ACC112 (cell line): ENCODE measurements around the gene CCR7.
A peak's percentile ranks its signal among the peaks of the same experiment; 100 is the strongest.
"Not testable (repeated sequence)": the region's sequence is repeated elsewhere in the genome, so short reads cannot be mapped to it uniquely, and the experiment has no call there.

Experiments used
- H2AFZ ChIP-seq: fragments of 200-600 bp; sonication (generic); one replicate; pipeline ENCODE4 v1.6.0; 2017; ENCODE audit warnings: antibody characterized with exemption, low read length; ENCODE audit not compliant: unreplicated experiment
- H3K27ac ChIP-seq: fragments of 200-600 bp; sonication (generic); 2 replicates; pipeline ENCODE4 v1.5.1; 2014; ENCODE audit warnings: low read depth, mild to moderate bottlenecking, antibody characterized with exemption, low read length, moderate library complexity
- H3K27me3 ChIP-seq: fragments of 200-600 bp; sonication (generic); 2 replicates; pipeline ENCODE4 v1.6.1; 2014; ENCODE audit warnings: mild to moderate bottlenecking, antibody characterized with exemption, low read length, moderate library complexity, mixed read lengths; ENCODE audit not compliant: insufficient read depth
- H3K36me3 ChIP-seq: fragments of 200-600 bp; sonication (generic); 2 replicates; pipeline ENCODE4 v1.6.1; 2016; ENCODE audit warnings: mild to moderate bottlenecking, antibody characterized with exemption, low read length, moderate library complexity, mixed read lengths; ENCODE audit not compliant: insufficient read depth
- H3K4me1 ChIP-seq: fragments of 200-600 bp; sonication (generic); one replicate; pipeline ENCODE4 v1.6.1; 2016; ENCODE audit warnings: low read length, mixed read lengths; ENCODE audit not compliant: insufficient read depth, unreplicated experiment, control insufficient read depth
- H3K4me3 ChIP-seq: fragments of 200-600 bp; sonication (generic); 2 replicates; pipeline ENCODE4 v1.5.1; 2014; ENCODE audit warnings: mild to moderate bottlenecking, low read depth, low read length
- H3K79me2 ChIP-seq: fragments of 200-600 bp; sonication (generic); one replicate; pipeline ENCODE4 v1.6.0; 2016; ENCODE audit warnings: low read length; ENCODE audit not compliant: control insufficient read depth, unreplicated experiment, insufficient read depth

The CCR7 gene

GRCh38 chr17:40547785-40548478 lies 17.3 kb downstream of the CCR7 start:
- Histone ChIP-seq H2AFZ (no peak overlapping the region), H3K4me3 (no peak overlapping the region), H3K27ac (peak overlapping the region; percentile 100), H3K27me3 (no peaks in the 10 kb centered on the region), H3K79me2 (peaks cover 6% of the 10 kb centered on the region), H3K4me1 (peaks cover 62% of the 10 kb centered on the region), H3K36me3 (no peaks in the 10 kb centered on the region)

DNA sequence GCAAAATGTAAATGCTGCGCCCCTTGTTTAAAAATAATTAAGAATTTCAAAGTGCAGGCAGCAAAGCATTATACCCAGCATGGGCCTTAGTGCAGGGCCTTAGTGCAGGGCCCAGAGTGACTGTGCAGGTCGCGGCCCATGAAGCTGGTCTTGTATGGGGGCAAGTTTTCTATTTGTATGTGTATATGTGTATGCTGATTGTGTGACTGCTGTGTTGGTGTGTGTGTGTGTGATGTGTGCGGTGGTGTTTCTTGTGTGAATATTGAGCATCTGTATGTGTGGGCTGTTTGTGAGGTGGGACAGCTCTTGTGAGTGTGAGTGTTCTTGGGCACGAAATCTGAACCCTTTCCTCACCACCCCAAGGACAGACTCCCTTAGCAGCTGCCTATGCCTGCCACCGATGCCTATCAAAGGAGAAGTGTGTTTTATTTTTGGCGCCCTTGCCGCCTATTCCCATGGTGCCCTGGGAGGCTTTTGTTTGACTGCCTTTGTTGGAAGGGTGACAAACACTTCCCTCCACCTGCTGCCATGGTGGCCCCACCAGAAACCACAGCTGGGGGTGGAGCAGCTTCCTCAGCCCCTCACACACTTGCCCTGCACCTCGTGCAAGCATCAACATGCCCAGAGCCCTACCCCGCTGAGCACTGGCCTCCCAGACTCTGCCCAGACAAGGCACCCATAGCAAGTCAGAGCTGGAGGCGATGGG lies 18.0 kb downstream of the CCR7 start:
- H3K4me1 ChIP-seq, result peaks cover 60% of the 10 kb centered on the region
- no peaks in the 10 kb centered on the region for H3K27me3 ChIP-seq
- H2AFZ ChIP-seq, result no peak overlapping the region
- peak overlapping the region; percentile 100 for H3K27ac ChIP-seq
- H3K4me3 ChIP-seq, result no peak overlapping the region
- H3K36me3 ChIP-seq, result no peaks in the 10 kb centered on the region
- H3K79me2 ChIP-seq, result no peaks in the 10 kb centered on the region

GRCh38 chr17:40546497-40546896 lies 18.8 kb downstream of the CCR7 start:
- H3K27me3 ChIP-seq, H3K4me3 ChIP-seq, H2AFZ ChIP-seq, H3K36me3 ChIP-seq, H3K79me2 ChIP-seq: not testable (repeated sequence)
- Histone ChIP-seq H3K27ac (peak overlapping the region; percentile 100; the same call in 1 of the 2 replicates), H3K4me1 (peaks cover 63% of the 10 kb centered on the region)

GRCh38 chr17:40545660-40546059 lies 19.6 kb downstream of the CCR7 start:
- Histone ChIP-seq H2AFZ (no peak overlapping the region), H3K4me3 (no peak overlapping the region), H3K4me1 (peaks cover 58% of the 10 kb centered on the region), H3K79me2 (no peaks in the 10 kb centered on the region), H3K27me3 (no peaks in the 10 kb centered on the region), H3K36me3 (no peaks in the 10 kb centered on the region), H3K27ac (no peak overlapping the region)

GRCh38 chr17:40542558-40543411 lies 22.5 kb downstream of the CCR7 start:
- no peak overlapping the region for H3K4me3 ChIP-seq
- no peak overlapping the region for H2AFZ ChIP-seq
- H3K4me1 ChIP-seq, result peaks cover 38% of the 10 kb centered on the region
- no peaks in the 10 kb centered on the region for H3K27me3 ChIP-seq
- H3K27ac ChIP-seq, result peak overlapping the region; percentile 96
- H3K36me3 ChIP-seq, result no peaks in the 10 kb centered on the region
- no peaks in the 10 kb centered on the region for H3K79me2 ChIP-seq

- no peaks in the 10 kb centered on the region for H3K79me2 ChIP-seq
- no peaks in the 10 kb centered on the region for H3K27me3 ChIP-seq
- H3K4me3 ChIP-seq, result no peak overlapping the region; the same call in 1 of the 2 replicates
- no peaks in the 10 kb centered on the region for H3K36me3 ChIP-seq
- H3K27ac ChIP-seq, result peak overlapping the region; percentile 96
- H2AFZ ChIP-seq, result no peak overlapping the region
- H3K4me1 ChIP-seq, result peaks cover 35% of the 10 kb centered on the region
Measured at GRCh38 chr17:40541873-40542557, 23.3 kb downstream of the CCR7 start.

DNA sequence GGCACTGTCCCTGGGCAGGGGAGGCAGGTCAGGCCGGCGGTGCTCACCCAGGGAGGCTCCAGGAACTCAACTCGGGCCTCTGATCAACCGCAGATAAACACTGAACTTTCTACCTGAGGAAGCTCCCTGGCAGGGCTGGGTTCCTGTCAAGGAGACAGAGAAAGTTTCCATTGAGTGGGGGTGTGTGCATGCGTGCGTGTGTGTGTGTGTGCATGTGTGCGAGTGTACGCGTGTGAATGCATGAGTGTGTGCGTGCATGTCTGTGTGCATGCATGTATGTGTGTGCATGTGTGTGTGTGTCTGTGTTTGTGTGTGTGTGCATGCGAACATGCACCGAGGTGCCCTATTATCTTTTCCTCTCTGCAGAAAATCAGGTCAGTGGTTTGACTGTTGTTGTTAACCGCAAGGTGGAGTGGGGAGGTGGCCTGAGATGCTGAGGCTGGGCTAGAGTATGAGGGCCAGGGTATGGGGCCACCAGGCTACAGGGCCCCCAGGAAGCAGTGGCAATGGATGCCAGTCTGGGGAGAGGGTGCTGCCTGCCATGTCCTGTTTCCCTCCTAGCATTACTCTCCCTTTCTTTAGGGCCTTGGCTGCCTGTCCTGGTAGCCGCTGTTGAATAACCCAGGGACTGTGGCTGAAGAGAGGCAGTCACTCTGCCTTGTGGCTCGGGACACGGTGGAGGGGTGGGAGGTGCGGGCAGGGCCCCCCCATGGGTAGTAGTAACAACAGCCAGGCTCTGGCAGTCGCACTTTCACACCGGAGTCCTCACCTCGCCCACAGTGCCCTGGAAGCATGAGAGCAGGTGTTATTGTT lies 24.0 kb downstream of the CCR7 start:
- Histone ChIP-seq H3K4me1 (peaks cover 42% of the 10 kb centered on the region), H3K27me3 (no peaks in the 10 kb centered on the region), H3K4me3 (no peak overlapping the region), H3K79me2 (no peaks in the 10 kb centered on the region), H2AFZ (no peak overlapping the region), H3K36me3 (no peaks in the 10 kb centered on the region), H3K27ac (peak overlapping the region; percentile 96)

DNA sequence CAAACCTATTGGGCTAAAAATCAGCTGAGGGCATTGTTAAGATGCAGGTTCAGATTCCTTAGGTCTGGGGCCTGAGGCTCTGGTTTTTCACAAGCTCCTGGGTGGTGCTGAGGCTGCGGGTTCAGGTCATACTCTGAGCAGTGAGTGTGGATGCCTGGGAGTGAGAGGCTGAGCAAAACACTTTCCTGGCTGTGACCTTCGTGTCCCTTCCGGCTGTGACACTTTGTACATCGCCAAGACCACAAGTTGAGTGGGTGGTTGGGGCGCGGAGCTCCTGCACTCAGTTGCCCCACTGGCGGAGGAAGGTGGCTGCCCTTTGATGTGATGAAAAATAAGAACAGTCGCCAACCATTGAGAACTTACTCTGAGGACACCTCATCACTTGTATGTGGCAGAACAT lies 24.8 kb downstream of the CCR7 start:
- H3K27ac ChIP-seq, result peak overlapping the region; percentile 96
- no peaks in the 10 kb centered on the region for H3K79me2 ChIP-seq
- H3K27me3 ChIP-seq, result no peaks in the 10 kb centered on the region
- H2AFZ ChIP-seq, result no peak overlapping the region
- no peaks in the 10 kb centered on the region for H3K36me3 ChIP-seq
- peaks cover 47% of the 10 kb centered on the region for H3K4me1 ChIP-seq
- H3K4me3 ChIP-seq, result no peak overlapping the region

GRCh38 chr17:40539711-40540411 lies 25.4 kb downstream of the CCR7 start:
- Histone ChIP-seq H3K79me2 (no peaks in the 10 kb centered on the region), H3K4me1 (peaks cover 47% of the 10 kb centered on the region), H3K27me3 (no peaks in the 10 kb centered on the region), H3K27ac (peak overlapping the region; percentile 96), H3K4me3 (no peak overlapping the region), H3K36me3 (no peaks in the 10 kb centered on the region), H2AFZ (no peak overlapping the region)
